ENCODE results near the gene PTPN3. TPM values are rescaled to one million over a fixed set of nuclear protein-coding genes. Genes with fewer than 3 reads are reported as not detected.

PTPN3 gene
- total RNA-seq, 1 donor from 2014 or later = 5.9 TPM

DNA sequence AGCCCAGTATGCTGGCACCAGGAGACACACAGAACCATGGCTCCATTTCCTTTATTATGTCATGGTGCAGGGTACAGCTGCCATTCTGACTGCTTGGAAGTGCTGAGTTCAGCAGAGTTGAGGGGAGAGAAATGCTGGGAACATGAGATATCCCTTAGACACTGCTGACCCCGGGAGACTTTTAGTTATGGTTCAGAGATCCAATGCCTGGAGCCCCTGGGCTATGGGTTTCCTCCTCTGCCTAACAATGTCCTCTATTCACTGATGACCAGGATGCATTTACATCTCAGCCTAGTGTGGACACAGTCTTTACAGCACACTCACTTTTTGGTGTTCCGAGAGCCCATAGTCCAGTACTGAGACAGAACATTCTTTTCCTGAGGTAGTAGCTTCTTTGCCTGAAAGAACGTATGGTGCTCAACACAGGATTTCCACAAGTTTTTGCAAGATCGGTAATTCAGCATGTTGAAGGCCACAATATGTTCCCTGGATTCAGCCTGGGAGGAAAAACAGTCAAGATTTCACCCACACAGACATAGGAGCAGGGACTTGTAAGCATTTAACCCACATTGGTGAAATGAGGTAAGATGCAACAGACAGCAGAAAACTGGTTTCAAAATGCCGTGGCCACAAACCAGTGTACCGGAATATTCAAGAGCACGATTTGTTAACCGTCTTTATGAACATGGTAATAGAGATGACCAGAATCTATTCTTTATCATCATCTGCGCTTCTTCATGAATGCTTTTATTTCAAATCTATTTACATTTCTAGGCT, 71.3 kb downstream of the PTPN3 start:
- no peak for DNase-seq

DNA sequence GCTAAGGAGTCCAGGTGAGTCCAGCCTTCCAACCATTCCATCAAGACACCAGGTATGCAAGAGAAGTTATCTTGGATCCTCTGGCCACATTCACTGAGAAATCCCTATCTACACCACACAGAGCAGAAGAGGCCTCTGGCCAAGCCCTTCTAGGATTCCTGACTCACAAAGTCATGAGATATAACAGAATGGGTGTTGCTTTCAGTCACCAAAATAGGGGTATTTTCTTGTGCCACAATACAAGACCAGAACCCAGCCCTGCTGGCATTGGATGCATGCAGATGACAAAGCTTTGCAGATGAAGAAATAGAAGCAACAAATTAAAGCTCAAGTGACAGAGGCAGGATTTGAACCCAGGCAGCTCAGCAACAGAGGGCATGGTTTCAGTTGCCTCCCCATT, 73.5 kb downstream of the PTPN3 start:
- no peak for DNase-seq

DNA sequence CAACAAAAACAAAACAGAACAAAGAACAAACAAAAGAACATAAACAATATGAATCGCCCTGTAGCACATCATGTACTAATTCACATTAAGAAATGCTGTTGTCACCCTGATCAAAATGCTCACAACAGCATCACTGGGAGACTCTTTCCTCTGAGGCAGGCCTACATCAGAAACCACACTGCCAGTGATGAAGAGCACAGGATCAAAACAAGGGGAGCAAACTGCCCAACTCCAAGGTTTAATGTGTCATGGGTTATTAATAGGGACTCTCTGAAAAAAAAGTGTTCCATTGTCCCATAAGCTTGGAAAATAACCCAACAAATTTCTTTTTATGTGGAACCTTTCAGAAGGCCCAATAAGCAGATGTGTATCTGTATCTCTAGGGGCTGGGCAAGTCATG, 74.2 kb downstream of the PTPN3 start:
- no peak for DNase-seq

DNA sequence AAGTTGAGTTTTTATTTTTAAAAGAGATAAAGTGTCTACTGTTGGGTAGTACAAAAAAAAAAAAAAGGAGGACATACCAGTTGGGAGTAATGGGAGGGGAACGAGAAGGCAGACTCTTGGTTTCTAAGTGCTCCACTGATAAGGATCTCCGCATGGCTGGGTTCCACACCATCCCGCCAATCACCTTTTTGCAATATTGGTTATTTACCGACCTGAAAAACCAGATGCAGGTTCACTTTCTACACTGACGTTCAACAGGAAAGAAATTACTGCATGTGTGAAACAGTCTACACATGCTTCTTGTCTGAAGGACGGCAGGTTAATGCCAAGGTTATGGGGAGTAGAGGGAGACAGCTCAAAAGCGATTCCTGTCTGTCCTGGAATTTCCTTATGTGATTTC, 75.5 kb downstream of the PTPN3 start:
- DNase-seq = no peak

DNA sequence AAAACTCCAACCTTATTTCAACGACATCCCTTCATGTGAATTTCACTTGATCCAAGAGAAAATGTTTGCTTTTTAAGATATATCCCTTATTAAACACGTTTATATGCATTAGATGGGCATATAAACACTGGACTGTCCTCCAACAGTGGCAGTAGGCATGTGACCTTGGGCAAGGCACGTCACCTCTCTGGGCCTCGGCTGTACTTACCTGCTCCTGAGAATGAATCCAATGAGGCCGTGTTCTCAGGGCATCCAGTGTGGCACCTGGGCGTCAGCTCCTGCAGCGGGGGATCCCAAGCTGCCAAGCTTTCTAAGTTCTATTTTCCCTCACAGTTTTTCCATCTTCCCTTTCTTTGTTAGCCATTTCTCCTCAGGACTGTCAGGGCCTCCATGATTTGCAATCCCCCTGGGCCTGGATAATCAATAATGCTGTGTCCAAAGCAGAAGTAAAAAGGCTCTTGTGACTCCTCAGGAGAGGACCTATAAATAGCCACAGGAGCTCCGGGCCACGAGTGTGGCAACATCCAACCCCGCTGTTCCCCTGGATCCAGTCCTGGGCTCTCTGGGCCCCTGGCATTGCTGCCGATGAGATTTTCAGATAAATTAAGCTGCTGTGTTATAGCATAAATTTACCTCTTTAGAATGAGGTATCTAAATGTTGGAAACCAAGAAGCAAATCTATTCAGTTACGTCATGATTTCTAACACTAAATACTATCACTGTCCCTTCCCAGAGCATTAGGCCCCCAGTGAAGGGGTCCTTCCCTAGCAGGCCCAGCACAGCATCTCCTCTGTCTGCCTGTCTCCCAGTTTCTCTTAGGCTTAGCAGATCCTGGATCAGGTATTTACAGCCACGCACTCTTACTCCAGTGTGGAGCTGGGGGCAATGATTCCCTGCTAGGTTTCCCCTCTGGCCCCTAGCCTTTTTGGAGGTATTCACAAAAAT, 76.8 kb downstream of the PTPN3 start:
- no peak for DNase-seq

DNA sequence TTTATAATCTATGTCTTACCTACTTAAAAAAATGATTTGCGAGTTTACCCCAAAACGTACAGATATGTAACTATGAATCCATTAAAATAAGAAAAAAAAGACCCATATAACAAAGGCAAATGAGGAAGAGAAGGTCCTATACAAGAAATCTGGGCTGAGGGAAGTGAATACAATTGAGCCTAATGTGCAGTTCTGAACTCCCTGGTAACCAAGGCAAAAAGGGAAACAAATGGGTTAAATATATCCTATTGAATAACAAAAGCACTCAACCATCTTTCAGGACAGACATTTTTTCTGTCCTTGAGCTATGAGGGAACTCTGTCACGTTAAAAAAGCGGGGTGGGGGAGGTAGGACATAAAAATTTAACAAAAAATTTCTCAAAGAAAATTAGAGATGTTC, 78.6 kb downstream of the PTPN3 start:
- DNase-seq = no peak

DNA sequence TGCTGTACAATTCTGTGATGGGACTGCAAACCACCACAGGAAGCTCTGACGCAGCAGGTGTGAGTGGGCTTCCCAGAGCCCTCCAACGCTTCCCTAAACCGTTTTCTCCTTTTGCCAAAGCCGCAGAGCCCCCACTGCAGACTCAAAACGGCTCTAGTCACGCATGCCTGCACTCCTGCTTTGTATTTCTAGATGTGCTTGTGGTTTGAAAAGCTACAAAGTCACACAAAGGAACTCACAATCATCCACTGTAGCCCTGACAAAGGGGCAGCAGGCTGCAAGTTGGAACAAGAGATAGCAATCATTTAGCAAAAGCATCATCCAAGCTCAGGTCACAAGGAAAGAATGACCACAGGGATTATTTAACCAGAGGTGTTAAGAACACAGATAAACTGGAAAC, 79.3 kb downstream of the PTPN3 start:
- no peak for DNase-seq

DNA sequence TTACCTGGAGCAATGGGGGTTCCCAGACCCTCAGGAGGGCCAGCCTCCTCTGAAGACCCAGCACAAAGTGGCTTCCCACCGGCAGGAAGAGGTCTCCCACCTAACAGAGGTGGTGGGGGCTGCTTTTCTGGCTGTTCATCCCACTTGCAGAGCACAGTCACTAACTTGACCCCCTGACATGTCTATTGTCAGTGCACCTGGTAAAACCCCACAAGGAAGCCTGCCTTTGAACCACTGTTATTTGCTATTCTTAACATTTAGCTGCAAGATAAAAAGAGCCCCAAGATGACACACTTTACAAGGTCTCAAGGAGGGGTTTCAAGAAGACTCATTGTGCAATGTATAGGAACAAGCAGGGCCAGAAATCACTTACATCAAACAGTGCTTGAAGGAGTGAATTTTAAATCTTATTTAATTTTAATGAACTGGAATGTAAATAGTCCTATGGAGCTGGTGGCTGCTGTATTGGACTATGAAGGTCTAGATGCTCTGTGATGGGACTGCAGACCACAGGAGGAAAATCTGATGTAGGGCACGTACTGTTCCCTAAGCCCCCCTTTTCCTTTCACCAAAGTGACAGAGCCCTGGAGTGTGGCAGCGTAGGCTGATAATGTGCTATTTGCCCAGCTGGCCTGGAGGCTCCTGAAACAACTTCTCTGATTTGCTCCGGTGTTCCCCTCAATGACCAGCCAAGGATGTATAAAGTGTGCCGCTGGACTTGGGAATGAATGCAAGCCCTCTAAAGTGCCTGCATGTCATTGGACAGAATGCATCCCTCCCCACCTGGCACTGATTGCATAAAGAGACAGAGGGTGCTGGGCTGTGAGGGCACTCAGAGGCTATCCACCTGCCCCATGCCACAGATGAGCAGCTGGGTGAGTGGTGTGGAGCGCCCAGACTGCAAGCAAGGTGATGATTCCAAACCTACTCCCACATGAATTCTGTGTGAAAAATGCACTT, 80.2 kb downstream of the PTPN3 start:
- DNase-seq = no peak

DNA sequence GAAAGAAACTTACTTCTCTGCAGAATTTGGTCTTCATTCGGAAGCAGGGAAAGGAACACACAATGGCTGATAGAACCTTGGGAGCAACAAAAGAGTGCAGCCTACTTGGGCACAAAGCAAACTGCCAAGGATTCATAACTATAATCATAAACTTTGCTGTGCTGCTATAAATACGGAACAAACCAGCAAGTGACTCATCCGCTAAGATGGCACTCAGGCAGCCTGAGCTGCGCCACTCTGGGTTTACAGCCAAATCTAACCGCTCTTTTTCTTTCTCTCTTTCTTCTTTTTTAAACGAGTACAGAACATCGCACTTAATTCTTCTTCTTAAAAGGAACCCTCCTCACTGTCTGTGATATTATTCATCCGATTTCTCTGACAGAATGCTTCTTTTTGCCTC, 81.1 kb downstream of the PTPN3 start:
- no peak for DNase-seq

DNA sequence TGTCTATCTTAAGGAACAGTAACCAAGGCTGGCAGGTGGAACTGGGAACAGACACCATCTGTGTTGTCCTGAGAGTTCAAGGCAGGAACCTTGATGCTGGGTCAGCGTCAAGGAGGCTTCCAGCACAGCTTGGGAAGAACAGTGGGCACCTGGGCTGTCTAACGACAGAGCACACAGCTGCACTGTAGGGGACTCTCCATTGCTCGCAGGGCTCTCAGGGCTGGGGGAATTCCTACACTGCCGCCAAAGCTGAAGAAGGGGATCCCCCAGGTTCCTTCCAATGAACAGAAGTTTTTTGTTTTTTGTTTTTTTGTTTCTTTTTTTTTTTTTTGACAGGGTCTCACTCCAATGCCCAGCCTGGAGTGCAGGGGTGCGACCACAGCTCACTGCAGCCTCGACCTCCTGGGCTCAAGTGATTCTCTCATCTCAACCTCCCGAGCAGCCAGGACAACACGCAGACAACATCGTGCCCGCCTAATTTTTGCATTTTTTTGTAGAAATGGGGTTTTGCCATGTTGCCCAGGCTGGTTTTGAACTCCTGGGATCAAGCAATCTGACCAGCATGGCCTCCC, 81.9 kb downstream of the PTPN3 start:
- no peak for DNase-seq

DNA sequence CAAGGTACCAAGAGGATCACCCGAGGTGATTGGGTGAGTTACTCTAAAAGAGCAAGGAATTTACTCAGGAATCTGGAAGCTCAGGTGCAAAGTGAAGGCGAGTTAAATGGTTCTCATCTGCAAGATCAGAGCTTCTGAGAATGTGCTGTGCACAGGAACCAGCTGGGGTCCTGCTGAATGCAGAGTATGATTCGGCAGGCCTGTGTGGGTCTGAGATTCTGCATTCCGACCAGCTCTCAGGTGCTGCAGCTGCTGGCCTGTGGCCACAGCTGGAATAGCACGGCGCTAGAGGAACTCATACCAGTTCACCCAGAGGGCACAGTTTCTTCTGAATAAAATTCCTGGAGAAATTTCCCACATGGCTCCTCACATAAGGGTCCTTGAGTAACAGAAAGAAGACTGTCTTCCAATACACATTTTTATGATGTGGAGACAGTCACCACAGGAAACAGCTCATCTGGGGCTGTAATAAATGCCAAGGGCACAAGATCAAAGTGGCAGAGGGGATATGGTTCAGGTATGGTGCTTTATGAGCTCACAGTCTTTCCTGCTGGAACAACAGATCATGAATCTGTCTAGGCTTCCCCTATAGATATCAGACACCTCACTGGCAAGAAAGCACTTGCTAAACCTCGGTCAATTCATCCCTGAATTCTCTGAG, 83.9 kb downstream of the PTPN3 start:
- DNase-seq = no peak

DNA sequence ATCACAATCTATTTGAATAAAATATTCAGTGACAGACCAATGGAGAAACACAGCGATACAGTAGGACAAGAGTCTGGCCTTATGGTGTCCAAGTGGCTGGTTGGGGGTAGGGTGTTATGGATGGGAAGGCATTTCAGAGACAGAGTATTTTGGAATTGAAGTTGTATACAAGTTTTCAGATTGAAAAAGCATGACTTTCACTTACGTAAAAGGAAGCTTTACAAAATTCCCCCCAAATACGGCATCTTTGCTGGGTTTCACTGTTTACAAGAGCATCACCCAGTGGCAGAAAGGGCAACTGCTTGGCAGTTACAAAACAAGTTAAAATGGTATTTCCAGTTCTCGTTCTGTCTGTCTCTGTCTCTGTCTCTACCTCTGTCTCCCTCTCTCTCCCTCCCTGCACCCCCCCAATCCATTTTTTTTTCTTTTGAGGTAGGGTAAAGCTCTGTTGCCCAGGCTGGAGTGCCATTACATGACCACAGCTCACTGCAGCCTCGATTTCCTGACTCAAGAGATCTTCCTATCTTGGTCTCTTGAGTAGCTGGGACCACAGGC, 86.2 kb downstream of the PTPN3 start:
- DNase-seq = peak; percentile 42

DNA sequence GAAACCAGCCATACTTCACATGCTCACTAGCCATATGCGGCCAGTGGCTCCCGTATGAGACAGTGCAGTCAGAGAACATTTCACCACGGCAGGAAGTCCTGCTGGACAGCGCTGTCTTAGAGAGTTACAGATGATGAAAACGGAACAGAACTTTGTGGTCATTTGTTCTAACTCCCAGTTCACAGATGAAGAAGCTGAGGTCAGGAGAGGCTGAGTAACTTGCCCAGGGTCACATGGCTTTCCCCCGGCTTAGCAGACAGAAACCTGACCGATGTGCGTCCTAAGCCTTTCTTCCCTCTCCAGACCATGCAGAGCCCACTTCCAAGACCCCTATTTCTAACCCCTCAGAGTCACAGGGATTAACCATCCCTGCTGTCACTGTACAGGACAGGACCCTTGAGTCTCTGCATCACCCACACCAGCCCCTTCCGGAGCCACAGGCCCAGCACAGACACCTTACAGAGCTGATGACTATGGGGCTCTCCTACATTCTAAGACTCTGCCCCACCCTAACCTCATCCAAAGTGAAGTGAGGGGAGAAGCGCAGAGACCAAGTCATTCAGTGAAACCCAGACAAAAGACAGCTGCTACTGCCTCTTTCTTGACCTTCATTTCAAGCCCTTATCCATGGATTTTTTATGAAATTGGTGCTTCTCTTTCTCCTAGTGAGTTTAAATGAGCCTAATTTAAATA, 86.9 kb downstream of the PTPN3 start:
- DNase-seq = no peak

DNA sequence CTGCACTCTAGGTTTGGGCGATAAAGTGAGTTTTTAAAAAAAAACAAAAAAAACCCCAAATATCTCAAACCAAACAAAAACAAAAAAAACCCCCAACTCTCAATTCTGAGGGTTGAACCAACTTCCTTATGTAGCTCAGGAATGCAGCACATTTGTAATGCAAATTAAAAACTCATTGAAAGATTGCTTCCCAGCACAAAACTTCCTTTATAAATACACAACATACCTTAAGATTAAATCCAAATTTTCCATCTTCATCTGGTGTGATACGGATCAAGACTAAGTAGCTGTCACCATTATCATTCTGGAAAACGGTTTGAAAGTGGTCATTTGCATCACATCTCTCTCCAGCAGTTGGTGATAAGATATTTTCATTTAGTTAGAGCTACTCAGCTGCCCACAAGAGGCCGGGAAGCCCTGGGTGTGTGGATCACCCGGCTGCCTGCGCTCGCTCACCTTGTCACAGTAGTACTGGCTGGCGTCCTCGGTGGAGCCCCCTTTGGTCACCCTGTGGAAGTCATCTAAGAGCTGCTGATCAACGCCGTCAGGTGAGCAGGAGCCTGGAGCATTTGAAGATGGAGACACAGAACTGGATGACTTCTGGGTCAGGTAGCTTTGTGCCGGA, 88.2 kb downstream of the PTPN3 start:
- no peak for DNase-seq

DNA sequence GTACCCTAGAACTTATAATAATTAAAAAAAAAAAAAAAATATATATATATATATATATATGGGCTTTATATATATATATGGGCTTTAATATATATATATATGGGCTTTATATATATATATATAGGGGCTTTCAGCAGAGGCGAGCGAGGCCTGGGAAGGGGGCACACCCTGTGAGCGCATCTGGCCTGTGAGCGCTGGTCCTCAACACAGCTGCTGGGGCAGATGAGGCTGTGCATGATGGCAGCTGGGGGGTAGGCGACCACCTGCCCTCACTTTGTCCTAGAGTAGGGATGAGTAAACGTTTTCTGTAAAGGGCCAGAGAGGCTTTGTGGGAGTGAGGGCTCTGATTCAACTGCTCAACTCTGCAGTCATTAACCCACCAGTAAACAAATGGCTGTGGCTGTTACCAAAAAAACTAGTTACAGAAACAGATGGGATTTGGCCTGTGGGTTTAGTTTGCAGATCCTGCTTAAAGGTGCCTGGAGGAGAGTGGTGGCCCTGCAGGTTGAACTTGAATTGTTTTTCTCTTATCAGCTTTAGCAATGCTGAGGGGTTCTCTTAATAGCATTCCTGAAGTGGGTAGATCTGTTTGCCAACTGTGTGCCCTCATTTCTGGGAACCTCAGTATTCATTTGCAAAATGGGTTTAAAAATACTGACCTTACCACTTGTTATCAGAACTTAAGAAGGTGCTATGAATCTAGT, 89.2 kb downstream of the PTPN3 start:
- no peak for DNase-seq

DNA sequence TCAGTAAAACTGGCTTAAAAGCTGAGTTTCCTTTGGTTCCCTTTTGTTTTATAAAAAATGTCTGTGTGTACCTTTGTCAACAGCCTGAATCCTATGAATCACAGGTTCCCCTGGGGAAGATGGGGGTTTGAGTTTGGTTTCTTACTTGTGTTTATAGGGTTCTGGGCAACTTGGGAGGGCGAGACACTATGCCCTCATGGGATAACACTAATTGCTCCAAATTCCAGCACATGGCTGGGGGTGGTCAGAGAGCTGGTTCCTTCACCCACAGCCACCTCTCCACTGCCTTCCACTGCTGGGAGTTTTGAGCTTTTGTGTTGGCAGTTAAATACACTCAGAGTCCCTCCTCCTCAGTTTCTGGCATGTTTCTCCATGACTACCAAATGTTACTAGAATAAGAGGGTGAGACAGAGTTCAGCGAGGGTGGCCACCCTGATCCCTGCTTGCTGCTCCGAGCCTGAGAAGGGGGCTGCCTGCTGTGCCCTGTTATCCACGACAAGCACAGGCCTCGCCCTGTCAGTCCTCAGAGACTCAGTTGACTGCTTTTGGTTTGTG, 94.3 kb downstream of the PTPN3 start:
- DNase-seq = no peak

DNA sequence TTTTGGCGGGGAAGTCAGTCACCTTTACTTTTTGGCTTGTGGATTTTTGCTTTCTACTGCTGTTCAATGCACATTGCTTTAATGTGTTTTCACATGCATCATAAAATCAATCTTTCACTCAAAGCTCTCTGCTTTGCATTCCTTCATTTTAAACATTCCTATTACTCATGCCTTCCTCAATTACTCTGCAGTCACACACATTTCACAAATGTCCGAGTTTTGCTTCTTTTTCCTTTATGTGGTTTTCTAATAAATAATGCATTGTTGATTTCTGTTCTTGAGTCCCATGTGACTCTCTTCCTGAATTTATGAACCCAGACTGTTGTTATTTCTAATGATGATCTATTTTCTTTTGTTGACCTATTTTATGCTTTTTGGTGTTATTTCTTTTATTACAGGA, 95.0 kb downstream of the PTPN3 start:
- no peak for DNase-seq

DNA sequence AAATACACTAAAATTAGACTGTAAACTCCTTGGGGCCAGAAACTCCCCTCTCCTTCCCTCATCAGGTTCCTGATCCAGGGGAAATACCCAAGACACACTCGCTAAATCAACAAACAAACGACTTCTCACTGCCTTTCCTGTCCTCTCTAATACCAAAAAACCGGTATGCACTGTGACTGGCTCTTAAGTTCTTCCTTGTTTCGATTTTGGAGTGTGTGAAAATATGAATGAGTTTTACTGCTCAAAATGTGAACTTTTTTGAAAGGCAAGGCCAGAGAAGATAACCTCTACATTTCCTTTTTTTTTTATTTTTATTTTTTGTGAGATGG, 96.2 kb downstream of the PTPN3 start:
- DNase-seq = no peak

Data from tongue (tissue), 2 donors.